Keratinocyte (primary cell): ENCODE results near the gene TPM4.

Experiments
- EZH2 ChIP-seq: IDR thresholded peaks from one replicate; pipeline ENCODE4 v1.6.1; 2012; ENCODE audit warnings: inconsistent platforms, mild to moderate bottlenecking, low read length, moderate library complexity
- TF ChIP-seq, protein P1 (sequence below), 3 experiments: IDR thresholded peaks in 1 of 3; conservative IDR thresholded peaks in 1 of 3; optimal IDR thresholded peaks in 1 of 3; 2 replicates in 2 of 3; 3 replicates in 1 of 3; pipeline versions ENCODE3 to v1.5.1; 2011; ENCODE audit warnings: low read length in 3 of 3, mild to moderate bottlenecking in 3 of 3, moderate library complexity in 2 of 3, control low read depth in 1 of 3, inconsistent platforms in 1 of 3; ENCODE audit not compliant: insufficient read depth in 2 of 3; ENCODE audit errors: extremely low read depth in 1 of 3

DNA sequence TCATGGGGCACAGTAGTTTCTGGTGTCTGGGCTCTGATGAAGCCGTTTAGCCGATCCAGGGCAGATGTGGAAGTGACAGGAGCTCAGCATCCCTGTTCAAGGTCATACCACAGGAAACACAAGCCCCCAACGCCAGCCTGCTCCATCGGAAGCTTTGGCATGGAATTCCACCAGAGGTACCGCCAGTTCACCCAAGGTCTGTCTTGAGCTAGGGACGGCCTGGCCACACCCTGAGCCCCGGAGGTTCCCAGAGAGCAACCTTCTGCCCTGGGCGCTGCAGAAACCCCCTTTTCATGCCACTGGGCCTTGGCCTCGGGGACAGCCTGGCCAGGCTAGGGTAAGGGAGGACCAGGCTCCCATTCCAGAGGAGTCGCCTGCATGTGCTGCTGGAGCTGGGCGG lies 39.4 kb upstream of the TPM4 start:
- TF ChIP-seq, protein P1, sequence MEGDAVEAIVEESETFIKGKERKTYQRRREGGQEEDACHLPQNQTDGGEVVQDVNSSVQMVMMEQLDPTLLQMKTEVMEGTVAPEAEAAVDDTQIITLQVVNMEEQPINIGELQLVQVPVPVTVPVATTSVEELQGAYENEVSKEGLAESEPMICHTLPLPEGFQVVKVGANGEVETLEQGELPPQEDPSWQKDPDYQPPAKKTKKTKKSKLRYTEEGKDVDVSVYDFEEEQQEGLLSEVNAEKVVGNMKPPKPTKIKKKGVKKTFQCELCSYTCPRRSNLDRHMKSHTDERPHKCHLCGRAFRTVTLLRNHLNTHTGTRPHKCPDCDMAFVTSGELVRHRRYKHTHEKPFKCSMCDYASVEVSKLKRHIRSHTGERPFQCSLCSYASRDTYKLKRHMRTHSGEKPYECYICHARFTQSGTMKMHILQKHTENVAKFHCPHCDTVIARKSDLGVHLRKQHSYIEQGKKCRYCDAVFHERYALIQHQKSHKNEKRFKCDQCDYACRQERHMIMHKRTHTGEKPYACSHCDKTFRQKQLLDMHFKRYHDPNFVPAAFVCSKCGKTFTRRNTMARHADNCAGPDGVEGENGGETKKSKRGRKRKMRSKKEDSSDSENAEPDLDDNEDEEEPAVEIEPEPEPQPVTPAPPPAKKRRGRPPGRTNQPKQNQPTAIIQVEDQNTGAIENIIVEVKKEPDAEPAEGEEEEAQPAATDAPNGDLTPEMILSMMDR (optimal IDR thresholded peaks at IDR 0.05 in 1 of 3, IDR thresholded peaks at IDR 0.05 in 1 of 3, conservative IDR thresholded peaks at IDR 0.05 in 1 of 3; ENCODE audit: extremely low read depth in 1 of 3, insufficient read depth in 2 of 3, low read length in 3 of 3): no peak
- TF ChIP-seq EZH2: no peak
